ENCODE data around the gene PSMG1. TPM values are rescaled to one million over a fixed set of nuclear protein-coding genes. Genes with fewer than 3 reads are reported as not detected.

The PSMG1 gene
- total RNA-seq, 1 experiment from 2014 or later, result 78.8 TPM

- Mint-ChIP-seq H3K4me1 (peaks cover 4 to 5% of the 10 kb centered on the region in 2 experiments; a peak in 3 of 4 replicates), H3K27ac (no peak overlapping the region)
- no CpG with 5 or more reads among the region's 3 CpGs for WGBS (ENCODE audit: extremely low coverage, insufficient read length, low lambda C conversion rate)
Observed at GRCh38 chr21:39142972-39143371, 40.3 kb downstream of the PSMG1 start.

More at GRCh38 chr21:39142972-39143371, 40.3 kb downstream of the PSMG1 start:
- no peak for DNase-seq
- no peak overlapping the region for H4K91ac ChIP-seq (ENCODE audit: insufficient read length, low read depth, low read length)
- H2BK20ac ChIP-seq (ENCODE audit: low read depth, low read length, poor library complexity, severe bottlenecking), result no peak overlapping the region
- no peak overlapping the region for H3K9ac ChIP-seq (ENCODE audit: extremely low read depth, insufficient read length, low read length)
- Mint-ChIP-seq H3K27me3 (ENCODE audit: low read depth) (peaks cover 3% of the 10 kb centered on the region), H3K9me3 (peaks cover 0 to 2% of the 10 kb centered on the region in 2 experiments; a peak in 1 of 5 replicates), H3K4me3 (no peak overlapping the region), H3K36me3 (ENCODE audit: insufficient read depth in 1 of 3, low read depth in 3 of 3) (peaks cover 0 to 1% (median 0%) of the 10 kb centered on the region in 3 experiments; a peak in 1 of 7 replicates)
- no peak overlapping the region for H3K23ac ChIP-seq (ENCODE audit: insufficient read length, low read depth, low read length)
- no peak overlapping the region for H3T11ph ChIP-seq (ENCODE audit: low read length)
- no peak overlapping the region for H2AK5ac ChIP-seq (ENCODE audit: insufficient read length, low read length)
- H3K79me1 ChIP-seq (ENCODE audit: insufficient read depth, low read depth, low read length, poor library complexity, severe bottlenecking), result no peaks in the 10 kb centered on the region
- no peak overlapping the region for H4K8ac ChIP-seq (replicated peaks; ENCODE audit: insufficient read length, low read depth, low read length)
- no peak overlapping the region for H2AFZ ChIP-seq (ENCODE audit: low read length)
- H3K4ac ChIP-seq (ENCODE audit: low read depth, low read length), result no peak overlapping the region
- no peaks in the 10 kb centered on the region for H3K4me1 ChIP-seq (ENCODE audit: insufficient read depth, low read length)
- no peak overlapping the region for H4K5ac ChIP-seq (ENCODE audit: insufficient read length, low read depth, low read length)
- no peak overlapping the region for H2BK15ac ChIP-seq (ENCODE audit: low read depth, low read length)
- TF ChIP-seq CTCF (conservative IDR thresholded peaks at IDR 0.05), result no peak
- no peak overlapping the region for H2BK12ac ChIP-seq (ENCODE audit: insufficient read length, low read depth, low read length)
- no peaks in the 10 kb centered on the region for H4K20me1 ChIP-seq (ENCODE audit: control insufficient read depth, insufficient read depth, insufficient read length)
- H2BK5ac ChIP-seq (ENCODE audit: insufficient read length, low read length), result no peak overlapping the region
- no peaks in the 10 kb centered on the region for H3K23me2 ChIP-seq (ENCODE audit: insufficient read length, low read depth, low read length, poor library complexity, severe bottlenecking)
- H3K79me2 ChIP-seq (ENCODE audit: insufficient read depth, low read length), result no peaks in the 10 kb centered on the region
- H3K27me3 ChIP-seq (ENCODE audit: insufficient read depth, low read length), result no peaks in the 10 kb centered on the region
- H3K9me3 ChIP-seq (ENCODE audit: control insufficient read depth, low read depth, low read length), result no peaks in the 10 kb centered on the region
- H3K56ac ChIP-seq (ENCODE audit: insufficient read length, low read depth, low read length), result no peak overlapping the region
- H3K27ac ChIP-seq (ENCODE audit: insufficient read length, low read depth, low read length), result no peak overlapping the region
- no peak overlapping the region for H3K18ac ChIP-seq (ENCODE audit: insufficient read length, low read depth, low read length)
- no peak overlapping the region for H3K4me2 ChIP-seq (ENCODE audit: insufficient read depth, insufficient read length, low read length)
- H3K14ac ChIP-seq (ENCODE audit: insufficient read depth, low read length), result no peak overlapping the region
- no peak overlapping the region for H2BK120ac ChIP-seq (ENCODE audit: low read depth, low read length, poor library complexity, severe bottlenecking)

Measured in H9 (cell line).